Right cardiac atrium (tissue), 5 donors: ENCODE data around the gene FMN1. TPM values are rescaled to one million over a fixed set of nuclear protein-coding genes. Genes with fewer than 3 reads are reported as not detected.

Source experiments
- ATAC-seq, 2 donors: fragments of 200-7000 bp; cut with Tn5 transposase; one replicate each; pipeline versions ENCODE4 v1.8.0 to v1.9.1; 2020; ENCODE audit warnings: moderate library complexity in 2 of 2, mild to moderate bottlenecking in 1 of 2
- DNase-seq, 3 donors: peaks; one replicate each; pipeline ENCODE4 v3.0.0-alpha.2; 2020
- H3K27ac ChIP-seq: one replicate; pipeline ENCODE4 v1.5.1; 2013; ENCODE audit warnings: mild to moderate bottlenecking, low read length, control low read depth, moderate library complexity
- H3K27me3 ChIP-seq: one replicate; pipeline ENCODE4 v1.6.1; 2013; ENCODE audit not compliant: control insufficient read depth, insufficient read depth
- H3K4me1 ChIP-seq: one replicate; pipeline ENCODE4 v1.6.1; 2013; ENCODE audit warnings: low read length; ENCODE audit not compliant: control insufficient read depth, insufficient read depth
- H3K4me3 ChIP-seq: one replicate; pipeline ENCODE4 v1.5.1; 2013; ENCODE audit warnings: low read length, control low read depth
- H3K9me3 ChIP-seq: one replicate; pipeline ENCODE4 v1.6.1; 2013; ENCODE audit warnings: low read length; ENCODE audit not compliant: control insufficient read depth
- WGBS: extraction: QIAGEN DNeasy Blood & Tissue Kit; methylation state at CpG from one replicate; pipeline ENCODE4 v1.1.7; 2013; 5-methylcytosine and 5-hydroxymethylcytosine counted together
- intact Hi-C, 4 donors: fragments of 100-400 bp; cut with DNase I; formaldehyde crosslinking; loops; one replicate each; pipeline versions ENCODE4 v1.11.0 to v1.14.0; 2022 to 2023
- polyA plus RNA-seq: library from polyadenylated mRNA; stranded (reverse); fragments of 200-250 nt; gene quantifications from one replicate; pipeline ENCODE4 v1.2.3, GENCODE V29; 2013
- total RNA-seq, 4 donors: library from RNA; stranded (reverse); fragmentation: NEBNext Ultra II Directional; extraction: Animal tissue kit (Norgen Biotek cat#: 25700); gene quantifications; one replicate each; pipeline ENCODE4 v1.2.1, GENCODE V29; 2021
- donor health status: healthy with polysubstance abuse.
- donor health status: DM: no; HTN: yes; CAD: no.
- donor health status: DM: no; HTN: no; CAD: no.
- donor health status: DM: no; HTN: yes; CAD: no; lungs with severe emphysema.
- donor health status: DM: yes; HTN: yes; CAD: no.

The FMN1 gene
- total and polyA plus RNA-seq, 5 donors: 0.63 to 8.5 (median 3.5) TPM

DNA sequence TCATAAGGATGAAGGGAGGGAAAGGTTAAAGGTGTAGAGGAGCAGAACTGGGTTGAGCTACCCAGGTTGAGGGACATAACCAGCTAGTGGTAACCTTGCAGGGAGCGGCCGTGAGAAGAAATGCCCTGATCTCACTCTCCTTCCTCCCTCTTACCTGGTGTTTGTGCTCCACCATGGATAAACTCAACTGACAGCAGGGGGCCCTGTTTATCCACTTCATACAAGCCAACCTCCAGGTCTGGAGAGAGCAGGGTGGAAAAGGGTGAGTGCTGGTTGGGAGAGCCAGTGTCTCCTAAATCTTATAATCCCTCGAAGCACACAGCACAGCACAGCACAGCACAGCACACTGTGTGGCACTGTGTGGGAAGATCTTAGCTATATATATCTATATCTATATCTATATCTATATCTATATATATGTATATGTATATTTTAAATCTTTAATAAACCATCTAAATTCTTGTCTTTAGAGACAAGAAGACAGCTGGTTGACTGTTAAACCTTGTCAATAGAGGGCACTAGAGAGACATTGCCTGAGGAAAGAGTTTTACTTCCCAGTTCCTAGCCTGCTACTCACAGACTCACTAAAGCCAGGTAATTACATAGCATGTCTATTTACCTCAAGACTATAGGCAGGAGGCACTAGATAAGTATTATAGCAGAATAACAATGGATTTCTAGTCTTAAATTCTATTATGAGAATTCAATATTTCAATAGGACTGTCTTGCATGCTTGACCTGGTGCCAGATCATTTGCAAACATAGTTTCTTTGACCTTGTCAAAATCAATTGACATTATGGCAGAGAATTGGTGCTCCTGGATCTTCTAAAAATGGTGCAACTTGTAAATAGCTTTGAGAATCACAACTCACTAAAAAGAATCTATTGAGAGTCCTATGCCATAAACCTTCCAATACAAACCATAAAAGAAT lies 21.7 kb upstream of the FMN1 start:
- intact Hi-C loops: no loop called here
- DNase-seq: no peak
- no peaks in the 10 kb centered on the region for H3K4me1 ChIP-seq
- H3K9me3 ChIP-seq: no peaks in the 10 kb centered on the region
- ATAC-seq: no peak
- no peak overlapping the region for H3K4me3 ChIP-seq
- 93% methylated on average over 3 of the region's 3 CpGs for WGBS
- H3K27ac ChIP-seq: no peak overlapping the region
- no peaks in the 10 kb centered on the region for H3K27me3 ChIP-seq

DNA sequence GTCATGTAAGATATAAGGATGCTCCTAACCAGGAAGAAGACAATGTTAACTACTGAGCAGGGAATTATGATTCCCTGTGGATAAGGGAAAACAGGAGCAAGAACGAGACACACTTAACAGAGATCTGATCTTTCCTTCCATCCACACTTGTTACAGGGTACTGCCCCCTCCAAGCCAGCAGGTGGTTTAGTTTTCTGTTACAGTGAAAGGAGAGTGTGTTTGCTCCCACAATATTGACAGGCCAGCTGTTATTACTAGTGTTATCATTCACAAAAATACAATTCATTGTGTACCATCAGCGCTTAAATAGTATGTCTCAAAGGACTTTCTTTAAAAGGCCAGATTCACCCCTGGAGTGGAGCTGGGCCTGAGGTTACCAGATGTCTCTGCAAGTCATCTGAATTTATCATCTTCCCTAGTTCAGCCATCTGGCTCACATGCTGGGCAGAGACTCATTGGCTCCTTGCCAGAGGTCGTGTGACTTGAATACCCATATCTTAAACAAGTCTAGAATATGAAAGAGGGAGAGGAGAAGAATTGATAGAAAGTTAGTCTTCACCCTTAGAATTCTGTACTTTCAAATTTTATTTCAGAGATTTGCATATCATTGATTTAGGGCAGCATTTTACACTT lies 16.8 kb upstream of the FMN1 start:
- Histone ChIP-seq H3K4me1 (no peaks in the 10 kb centered on the region), H3K27ac (no peak overlapping the region), H3K27me3 (no peaks in the 10 kb centered on the region), H3K4me3 (no peak overlapping the region), H3K9me3 (no peaks in the 10 kb centered on the region)
- WGBS: 36% methylated on average over 3 of the region's 3 CpGs
- DNase-seq (peak in 1 of 3 donors; percentile 51), ATAC-seq (no peak)
- intact Hi-C loops: no loop called here

DNA sequence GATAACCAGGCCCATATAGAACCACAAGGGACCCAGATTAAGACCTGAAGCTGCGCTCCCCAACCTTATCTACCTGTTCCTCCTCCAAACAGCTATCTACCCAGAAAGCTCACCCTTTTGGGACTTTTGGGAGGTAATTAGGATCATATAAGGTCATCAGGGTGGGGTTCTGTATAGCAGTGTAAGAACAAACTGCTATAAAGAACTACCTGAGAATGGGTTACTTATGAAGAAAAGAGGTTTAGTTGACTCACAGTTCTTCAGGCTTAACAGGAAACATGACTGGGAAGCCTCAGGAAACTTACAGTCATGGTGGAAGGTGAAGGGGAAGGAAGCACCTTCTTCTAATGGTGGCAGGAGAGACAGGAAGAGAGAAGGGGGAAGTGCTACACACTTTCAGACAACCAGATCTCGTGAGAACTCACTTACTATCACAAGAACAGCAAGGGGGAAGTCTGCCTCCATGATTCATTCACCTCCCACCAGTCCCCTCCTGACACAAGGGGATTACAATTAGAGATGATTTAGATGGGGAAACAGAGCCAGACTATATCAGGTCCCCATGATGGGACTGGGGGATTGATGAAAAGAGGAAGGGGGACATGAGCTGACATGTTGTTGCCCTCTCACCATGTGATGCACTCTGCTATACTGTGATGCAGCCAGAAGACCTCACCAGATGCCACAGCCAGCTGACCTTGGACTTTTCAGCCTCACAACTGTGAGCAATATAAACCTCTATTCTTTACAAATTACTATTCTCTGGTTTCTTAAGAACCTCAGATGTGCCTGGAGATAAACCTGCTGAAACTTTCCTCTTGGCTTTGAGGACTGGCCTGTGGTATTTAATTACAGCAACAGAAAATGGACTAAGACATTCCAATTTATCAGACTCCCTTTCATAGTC lies 15.3 kb upstream of the FMN1 start:
- H3K9me3 ChIP-seq: no peaks in the 10 kb centered on the region
- no peak for ATAC-seq
- DNase-seq: no peak
- intact Hi-C loops: no loop called here
- H3K4me1 ChIP-seq: no peaks in the 10 kb centered on the region
- H3K27ac ChIP-seq: no peak overlapping the region
- no peaks in the 10 kb centered on the region for H3K27me3 ChIP-seq
- WGBS: 61% methylated on average over 2 of the region's 2 CpGs
- no peak overlapping the region for H3K4me3 ChIP-seq

DNA sequence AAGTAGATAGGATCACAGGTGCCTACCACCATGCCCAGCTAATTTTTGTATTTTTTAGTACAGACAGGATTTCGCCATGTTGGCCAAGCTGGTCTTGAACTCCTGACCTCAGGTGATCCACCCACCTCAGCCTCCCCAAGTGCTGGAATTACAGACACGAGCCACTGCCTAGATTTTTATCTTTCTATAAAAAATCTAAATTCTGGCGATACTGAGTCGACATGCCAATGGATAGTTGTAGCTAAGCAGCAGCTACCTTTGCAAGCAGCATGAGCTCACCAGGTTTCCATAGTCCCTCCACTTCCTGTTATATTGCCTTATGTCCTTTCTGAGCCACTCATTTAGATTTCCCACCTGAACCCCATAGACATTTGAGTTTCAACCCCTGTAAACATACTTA lies 13.1 kb upstream of the FMN1 start:
- no peak overlapping the region for H3K4me3 ChIP-seq
- WGBS: 88% methylated on average over 4 of the region's 4 CpGs
- DNase-seq (no peak), ATAC-seq (no peak)
- no peaks in the 10 kb centered on the region for H3K9me3 ChIP-seq
- H3K27ac ChIP-seq: no peak overlapping the region
- H3K4me1 ChIP-seq: no peaks in the 10 kb centered on the region
- intact Hi-C loops: no loop called here
- H3K27me3 ChIP-seq: no peaks in the 10 kb centered on the region

DNA sequence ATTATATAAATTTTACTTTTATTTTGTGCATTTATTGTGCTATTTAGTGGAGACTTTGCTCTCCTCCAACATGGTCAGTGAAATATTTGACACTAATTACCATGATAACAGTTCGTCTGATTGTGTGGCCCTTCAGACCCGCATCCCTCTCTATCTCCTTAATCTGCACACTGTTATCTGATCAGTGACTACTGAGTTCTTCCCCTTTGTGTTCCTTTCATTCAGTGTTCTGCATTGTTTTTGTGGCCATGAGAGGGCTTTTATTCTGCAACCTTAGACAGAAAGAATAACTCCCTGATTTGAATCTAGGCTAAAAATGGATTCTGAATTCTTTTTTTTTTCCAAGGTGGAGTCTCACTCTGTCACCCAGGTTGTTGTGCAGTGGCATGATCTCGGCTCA lies 11.9 kb upstream of the FMN1 start:
- WGBS: 49% methylated on average over 3 of the region's 3 CpGs
- no peak for DNase-seq
- H3K27me3 ChIP-seq: no peaks in the 10 kb centered on the region
- no peak for ATAC-seq
- H3K9me3 ChIP-seq: no peaks in the 10 kb centered on the region
- H3K27ac ChIP-seq: no peak overlapping the region
- H3K4me3 ChIP-seq: no peak overlapping the region
- intact Hi-C loops: no loop called here
- no peaks in the 10 kb centered on the region for H3K4me1 ChIP-seq

DNA sequence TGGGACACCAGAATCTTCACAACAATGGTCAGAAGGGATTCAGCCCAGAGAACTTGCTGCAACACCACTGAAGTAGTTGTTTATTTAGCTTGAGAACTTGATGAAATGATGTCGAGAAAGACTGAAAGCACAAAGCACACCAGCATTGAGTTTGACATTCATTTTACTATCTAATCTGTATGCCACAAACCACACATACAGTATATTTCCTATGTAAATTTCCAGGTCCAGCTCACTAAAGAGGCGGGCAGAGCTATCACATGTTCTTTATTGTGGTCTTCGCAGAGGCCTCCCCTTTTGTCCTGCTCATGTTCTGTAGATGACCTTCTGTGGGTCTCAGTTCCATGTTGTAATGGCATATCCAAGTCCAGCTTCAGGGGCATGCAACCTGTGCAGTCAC lies 10.4 kb upstream of the FMN1 start:
- Histone ChIP-seq H3K4me3 (no peak overlapping the region), H3K4me1 (no peaks in the 10 kb centered on the region), H3K9me3 (no peaks in the 10 kb centered on the region), H3K27ac (no peak overlapping the region), H3K27me3 (no peaks in the 10 kb centered on the region)
- intact Hi-C loops: no loop called here
- no peak for ATAC-seq
- WGBS: 79% methylated on average over 3 of the region's 3 CpGs
- DNase-seq: no peak

DNA sequence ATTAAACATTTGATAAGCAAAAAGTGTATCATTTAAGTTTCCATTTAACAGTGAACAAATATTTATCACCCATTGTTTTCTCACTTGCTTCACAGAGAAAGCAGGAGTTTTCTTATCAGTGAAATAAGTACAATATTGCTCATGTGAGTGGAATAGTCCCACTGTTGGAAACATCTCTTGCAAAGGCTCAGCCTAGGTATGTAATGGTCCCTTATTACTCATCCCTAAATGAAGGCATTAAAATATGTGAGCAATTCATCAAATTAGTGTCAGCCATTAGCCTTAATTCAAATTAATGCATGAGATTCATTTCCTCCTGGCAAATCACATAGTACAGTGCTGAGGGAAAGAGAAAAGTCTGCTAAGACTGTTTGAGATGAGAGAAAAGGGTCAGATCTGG lies 9.6 kb upstream of the FMN1 start:
- H3K9me3 ChIP-seq: no peaks in the 10 kb centered on the region
- ATAC-seq (no peak), DNase-seq (no peak)
- H3K27ac ChIP-seq: no peak overlapping the region
- no peaks in the 10 kb centered on the region for H3K4me1 ChIP-seq
- intact Hi-C loops: no loop called here
- no peaks in the 10 kb centered on the region for H3K27me3 ChIP-seq
- no peak overlapping the region for H3K4me3 ChIP-seq

DNA sequence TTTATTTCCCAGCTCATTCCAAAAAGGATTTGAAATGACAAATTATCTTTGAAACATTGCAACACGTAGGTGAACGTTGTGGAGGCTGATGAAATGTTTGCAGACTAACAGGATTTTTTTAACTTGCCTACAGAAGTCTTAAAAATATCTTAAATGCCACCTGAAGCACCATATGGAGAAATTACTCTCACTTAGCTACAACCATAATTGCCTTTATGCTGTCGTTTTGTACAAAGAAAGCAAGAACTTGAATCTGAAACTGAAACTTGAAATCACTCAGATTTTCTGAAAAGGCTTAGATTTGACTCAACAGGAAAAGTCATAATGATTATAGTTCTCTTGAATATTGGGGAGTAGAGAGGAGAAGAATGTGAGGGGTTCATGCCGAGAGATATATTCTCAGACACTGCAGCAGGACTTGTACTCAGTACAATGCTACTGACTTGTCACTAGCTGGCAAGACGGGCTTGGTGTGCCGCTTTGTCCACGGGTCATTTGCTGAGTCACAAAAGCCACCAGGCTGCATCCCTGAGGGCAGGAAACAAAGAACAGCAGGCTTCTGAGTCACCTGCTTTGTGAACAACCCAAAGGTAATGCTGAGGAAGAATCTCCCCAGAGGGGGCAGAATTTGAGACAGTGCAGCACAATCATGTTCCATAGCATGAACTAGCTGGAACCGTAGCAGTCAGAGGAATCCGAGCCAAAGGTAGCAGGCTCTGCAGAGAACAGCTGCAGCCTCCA lies 7.1 kb upstream of the FMN1 start:
- H3K9me3 ChIP-seq: no peaks in the 10 kb centered on the region
- H3K27ac ChIP-seq: no peak overlapping the region
- peak; percentile 46 to 54 for ATAC-seq
- 36% methylated on average over 9 of the region's 9 CpGs for WGBS
- no peaks in the 10 kb centered on the region for H3K4me1 ChIP-seq
- intact Hi-C loops: no loop called here
- no peaks in the 10 kb centered on the region for H3K27me3 ChIP-seq
- peak in 1 of 3 donors; percentile 51 for DNase-seq
- peak overlapping the region; percentile 26 for H3K4me3 ChIP-seq

DNA sequence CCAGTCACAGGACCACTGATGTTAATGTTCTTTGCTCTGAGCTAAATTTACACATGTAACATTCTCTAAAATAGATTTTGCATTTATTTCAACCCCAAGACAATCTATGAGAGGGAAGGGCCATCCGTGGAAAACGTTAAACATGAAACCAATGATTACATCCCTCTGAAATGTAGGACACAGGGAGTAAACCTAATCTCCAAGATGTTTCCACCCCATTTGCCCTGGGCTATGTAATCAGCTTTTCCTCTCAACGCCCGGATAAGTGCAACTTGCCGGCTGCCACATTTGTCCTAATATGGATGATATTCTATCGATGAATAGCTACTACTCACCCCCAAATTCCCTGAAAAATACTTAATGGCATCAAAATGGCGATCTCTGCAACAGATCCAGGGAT lies 6.4 kb upstream of the FMN1 start:
- DNase-seq (no peak), ATAC-seq (no peak)
- Histone ChIP-seq H3K27me3 (no peaks in the 10 kb centered on the region), H3K4me3 (no peak overlapping the region), H3K4me1 (no peaks in the 10 kb centered on the region), H3K9me3 (no peaks in the 10 kb centered on the region), H3K27ac (no peak overlapping the region)
- 44% methylated on average over 7 of the region's 7 CpGs for WGBS
- intact Hi-C loops: no loop called here

DNA sequence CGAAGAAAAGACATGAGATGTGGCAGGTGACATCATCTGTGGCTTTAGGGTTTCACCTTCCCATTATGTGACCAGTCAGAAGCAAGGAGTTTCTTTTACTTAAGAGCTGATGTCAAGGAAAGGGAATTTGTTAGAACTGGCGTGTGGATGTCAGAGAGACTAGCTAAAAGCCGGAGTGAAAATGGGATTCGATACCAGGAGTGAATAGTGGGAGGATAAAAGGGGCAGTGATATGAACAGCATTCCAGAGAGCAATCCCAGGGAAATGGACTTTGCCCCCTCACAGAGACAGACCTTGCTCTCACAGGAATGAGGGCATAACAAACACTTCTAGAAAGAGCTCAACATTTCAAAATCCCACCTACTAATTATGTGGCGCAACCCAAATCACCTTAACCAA lies 5.9 kb upstream of the FMN1 start:
- Histone ChIP-seq H3K27me3 (no peaks in the 10 kb centered on the region), H3K4me1 (no peaks in the 10 kb centered on the region), H3K4me3 (no peak overlapping the region), H3K9me3 (no peaks in the 10 kb centered on the region), H3K27ac (no peak overlapping the region)
- WGBS: 65% methylated on average over 5 of the region's 5 CpGs
- no peak for DNase-seq
- no peak for ATAC-seq
- intact Hi-C loops: no loop called here
